GM21526 (cell line): ENCODE data around the gene ANGPTL8.

ENCODE experiments used
- ATAC-seq: cut with Tn5 transposase; IDR thresholded peaks from one replicate; pipeline ENCODE4 v1.9.1; 2021; ENCODE audit warnings: moderate library complexity; ENCODE audit not compliant: unreplicated experiment, low FRiP score

The ANGPTL8 gene

GRCh38 chr19:11234486-11235075 lies 4.8 kb upstream of the ANGPTL8 start:
- ATAC-seq = no peak

GRCh38 chr19:11236324-11237301 lies 2.8 kb upstream of the ANGPTL8 start:
- no peak for ATAC-seq

- ATAC-seq = no peak
Observed at GRCh38 chr19:11237321-11237720, 2.1 kb upstream of the ANGPTL8 start.

GRCh38 chr19:11238041-11238440 lies 1.4 kb upstream of the ANGPTL8 start:
- no peak for ATAC-seq

GRCh38 chr19:11238781-11239376 lies 540 bp upstream of the ANGPTL8 start:
- no peak for ATAC-seq

GRCh38 chr19:11240008-11240444 lies 607 bp downstream of the ANGPTL8 start:
- no peak for ATAC-seq

- no peak for ATAC-seq
Observed at GRCh38 chr19:11242025-11242424, 2.6 kb downstream of the ANGPTL8 start.

- no peak for ATAC-seq
Observed at GRCh38 chr19:11242864-11243797, 3.7 kb downstream of the ANGPTL8 start.

GRCh38 chr19:11243798-11244169 lies 4.4 kb downstream of the ANGPTL8 start:
- ATAC-seq = no peak

GRCh38 chr19:11244846-11245589 lies 5.6 kb downstream of the ANGPTL8 start:
- ATAC-seq = no peak

- ATAC-seq = no peak
Observed at GRCh38 chr19:11246941-11247340, 7.5 kb downstream of the ANGPTL8 start.

GRCh38 chr19:11247391-11247790 lies 8.0 kb downstream of the ANGPTL8 start:
- no peak for ATAC-seq

GRCh38 chr19:11247934-11248333 lies 8.5 kb downstream of the ANGPTL8 start:
- ATAC-seq = no peak

- no peak for ATAC-seq
Observed at GRCh38 chr19:11248852-11249251, 9.4 kb downstream of the ANGPTL8 start.

GRCh38 chr19:11251217-11251616 lies 11.8 kb downstream of the ANGPTL8 start:
- ATAC-seq = no peak

GRCh38 chr19:11251650-11252314 lies 12.4 kb downstream of the ANGPTL8 start:
- ATAC-seq = no peak

- ATAC-seq = no peak
Observed at GRCh38 chr19:11252665-11253355, 13.4 kb downstream of the ANGPTL8 start.

- no peak for ATAC-seq
Observed at GRCh38 chr19:11254666-11255065, 15.2 kb downstream of the ANGPTL8 start.

- no peak for ATAC-seq
Observed at GRCh38 chr19:11256189-11256588, 16.8 kb downstream of the ANGPTL8 start.
